Gastrocnemius medialis (tissue), 4 donors: Measurements from ENCODE around the gene ENPP3. TPM values are rescaled to one million over a fixed set of nuclear protein-coding genes. Genes with fewer than 3 reads are reported as not detected.

Experiments used
- ATAC-seq, 2 donors: fragments of 150-250 bp; one replicate each; pipeline ENCODE4 v1.9.1; 2016
- DNase-seq, 2 donors: peaks; one replicate each; pipeline ENCODE4 v3.0.0-alpha.2; 2019
- H3K27ac ChIP-seq, 4 donors: fragments of 200-600 bp; sonication (generic); 1 replicate in 1 of 4; 2 replicates in 3 of 4; pipeline ENCODE4 v1.5.1; 2016 to 2018; ENCODE audit warnings: mild to moderate bottlenecking in 2 of 4, moderate library complexity in 1 of 4
- H3K27me3 ChIP-seq, 3 donors: fragments of 200-600 bp; sonication (generic) in 2 of 3; 1 replicate in 1 of 3; 2 replicates in 2 of 3; pipeline versions ENCODE4 v1.5.1 to v1.6.0; 2016 to 2019; ENCODE audit warnings: mild to moderate bottlenecking in 1 of 3, moderate library complexity in 1 of 3
- H3K36me3 ChIP-seq, 2 donors: fragments of 200-600 bp; sonication (generic) in 1 of 2; one replicate each; pipeline ENCODE4 v1.5.1; 2017 to 2018
- H3K4me1 ChIP-seq, 2 donors: fragments of 200-600 bp; sonication (generic) in 1 of 2; one replicate each; pipeline ENCODE4 v1.5.1; 2016 to 2017; ENCODE audit warnings: mild to moderate bottlenecking in 2 of 2
- H3K4me3 ChIP-seq, 4 donors: fragments of 200-600 bp; sonication (generic) in 3 of 4; 1 replicate in 1 of 4; 2 replicates in 3 of 4; pipeline ENCODE4 v1.5.1; 2016 to 2019; ENCODE audit warnings: mild to moderate bottlenecking in 2 of 4
- H3K9me3 ChIP-seq, 3 donors: fragments of 200-600 bp; sonication (generic) in 2 of 3; 1 replicate in 1 of 3; 2 replicates in 2 of 3; pipeline ENCODE4 v1.5.1; 2016 to 2019
- POLR2A ChIP-seq, 2 donors: fragments of 450-650 bp; IDR thresholded peaks; one replicate each; pipeline ENCODE4 v1.6.1; 2017; ENCODE audit warnings: antibody characterized with exemption in 2 of 2, mild to moderate bottlenecking in 2 of 2, moderate library complexity in 2 of 2
- in situ Hi-C, 4 donors: fragments of 200-750 bp; cut with MboI; loops; one replicate each; pipeline versions ENCODE4 v1.15.0 to v1.8.0; 2017; ENCODE audit warnings: low sequenced_read_pairs in 4 of 4
- intact Hi-C: fragments of 100-400 bp; cut with DNase I; formaldehyde crosslinking; loops from one replicate; pipeline ENCODE4 v1.15.1; 2023; ENCODE audit warnings: low total_unique reads
- total RNA-seq, 4 donors: library from RNA; depleted of rRNA; stranded (reverse); fragments of >200 nt; gene quantifications; one replicate each; pipeline versions ENCODE4 v1.1.0 to v1.2.3, GENCODE V29; 2016
- TF ChIP-seq, protein P1 (sequence below), 5 experiments: fragments of 450-650 bp in 3 of 5; fragments of 200-600 bp in 2 of 5; sonication (generic) in 2 of 5; IDR thresholded peaks in 4 of 5; conservative IDR thresholded peaks in 1 of 5; 1 replicate in 4 of 5; 2 replicates in 1 of 5; pipeline ENCODE4 v1.5.1; 2016 to 2019; ENCODE audit warnings: antibody characterized with exemption in 5 of 5, mild to moderate bottlenecking in 3 of 5, moderate library complexity in 3 of 5

The ENPP3 gene
- total RNA-seq, 4 donors from 2014 or later, result 0.07 TPM; not detected in 3

DNA sequence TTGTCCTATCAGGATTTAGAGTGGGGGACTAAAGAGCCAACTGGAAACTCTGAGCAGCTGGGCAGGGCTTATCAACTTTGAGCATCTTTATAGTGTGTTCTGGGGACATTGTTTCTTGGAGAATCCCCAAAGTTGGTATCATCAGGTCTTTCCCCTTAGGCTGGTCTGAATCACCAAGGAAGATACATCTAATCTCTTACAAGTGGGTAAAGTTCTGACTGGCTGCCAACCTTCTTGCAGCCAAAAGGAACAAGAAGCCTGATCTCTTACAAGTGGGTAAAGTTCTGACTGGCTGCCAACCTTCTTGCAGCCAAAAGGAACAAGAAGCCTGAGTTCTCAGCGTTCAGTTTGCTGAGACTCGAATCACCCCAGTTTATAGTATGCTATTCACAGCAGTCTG lies 7.5 kb upstream of the ENPP3 start:
- ATAC-seq, result no peak
- TF ChIP-seq POLR2A (IDR thresholded peaks at IDR 0.05), result no peak
- TF ChIP-seq, protein P1, sequence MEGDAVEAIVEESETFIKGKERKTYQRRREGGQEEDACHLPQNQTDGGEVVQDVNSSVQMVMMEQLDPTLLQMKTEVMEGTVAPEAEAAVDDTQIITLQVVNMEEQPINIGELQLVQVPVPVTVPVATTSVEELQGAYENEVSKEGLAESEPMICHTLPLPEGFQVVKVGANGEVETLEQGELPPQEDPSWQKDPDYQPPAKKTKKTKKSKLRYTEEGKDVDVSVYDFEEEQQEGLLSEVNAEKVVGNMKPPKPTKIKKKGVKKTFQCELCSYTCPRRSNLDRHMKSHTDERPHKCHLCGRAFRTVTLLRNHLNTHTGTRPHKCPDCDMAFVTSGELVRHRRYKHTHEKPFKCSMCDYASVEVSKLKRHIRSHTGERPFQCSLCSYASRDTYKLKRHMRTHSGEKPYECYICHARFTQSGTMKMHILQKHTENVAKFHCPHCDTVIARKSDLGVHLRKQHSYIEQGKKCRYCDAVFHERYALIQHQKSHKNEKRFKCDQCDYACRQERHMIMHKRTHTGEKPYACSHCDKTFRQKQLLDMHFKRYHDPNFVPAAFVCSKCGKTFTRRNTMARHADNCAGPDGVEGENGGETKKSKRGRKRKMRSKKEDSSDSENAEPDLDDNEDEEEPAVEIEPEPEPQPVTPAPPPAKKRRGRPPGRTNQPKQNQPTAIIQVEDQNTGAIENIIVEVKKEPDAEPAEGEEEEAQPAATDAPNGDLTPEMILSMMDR (IDR thresholded peaks at IDR 0.05 in 4 of 5, conservative IDR thresholded peaks at IDR 0.05 in 1 of 5), result no peak
- no peak overlapping the region for H3K4me3 ChIP-seq
- in situ Hi-C loops (no loop called here), intact Hi-C loops (loop anchor here (2.0 kb wide), 1 partner anchor 177 kb away; no protein-coding TSS in a partner anchor)
- H3K27ac ChIP-seq, result no peak overlapping the region
- H3K9me3 ChIP-seq, result no peaks in the 10 kb centered on the region
- H3K27me3 ChIP-seq, result no peaks in the 10 kb centered on the region
- DNase-seq, result no peak
- H3K36me3 ChIP-seq, result peaks cover 3 to 10% of the 10 kb centered on the region in 2 donors
- peaks cover 16 to 21% of the 10 kb centered on the region in 2 donors for H3K4me1 ChIP-seq

DNA sequence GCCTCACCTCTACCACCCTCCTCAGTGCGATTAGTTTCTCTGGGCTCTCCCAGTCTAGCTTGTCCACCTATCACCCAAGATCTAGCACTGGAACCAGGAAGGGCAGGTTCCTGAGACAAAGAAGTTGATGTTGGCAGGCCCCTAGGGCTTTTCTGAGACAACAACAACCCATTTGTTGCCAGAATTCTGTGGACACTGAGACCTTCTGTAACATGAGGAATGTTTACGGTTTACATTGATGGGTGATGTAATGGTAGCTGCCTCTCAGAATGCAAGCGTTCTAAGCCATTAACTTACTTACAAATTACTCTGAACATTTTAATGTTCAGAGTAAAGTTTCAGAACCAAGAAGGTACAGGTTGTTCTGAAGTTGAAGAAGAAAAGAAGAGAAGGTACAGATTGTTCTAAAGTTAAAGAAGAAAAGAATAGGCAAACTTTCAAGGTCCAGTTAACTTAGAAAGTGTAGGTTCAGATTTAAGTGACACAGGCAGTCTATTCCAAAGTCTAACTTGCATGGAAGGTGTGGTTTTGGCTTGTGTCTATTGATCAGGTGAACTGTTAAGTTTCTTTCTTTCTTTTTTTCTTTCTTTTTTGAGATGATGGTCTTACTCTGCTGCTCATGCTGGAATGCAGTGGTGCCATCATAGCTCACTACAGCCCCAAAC lies 5.3 kb upstream of the ENPP3 start:
- no peaks in the 10 kb centered on the region for H3K36me3 ChIP-seq
- peaks cover 12 to 20% of the 10 kb centered on the region in 2 donors for H3K4me1 ChIP-seq
- TF ChIP-seq, protein P1 (IDR thresholded peaks at IDR 0.05 in 4 of 5, conservative IDR thresholded peaks at IDR 0.05 in 1 of 5), result no peak
- TF ChIP-seq POLR2A (IDR thresholded peaks at IDR 0.05), result no peak
- H3K27ac ChIP-seq, result no peak overlapping the region
- intact Hi-C loops (no loop called here), in situ Hi-C loops (no loop called here)
- H3K27me3 ChIP-seq, result no peaks in the 10 kb centered on the region
- H3K4me3 ChIP-seq, result no peak overlapping the region
- ATAC-seq (no peak), DNase-seq (no peak)
- no peaks in the 10 kb centered on the region for H3K9me3 ChIP-seq

GRCh38 chr6:131635384-131636340 lies 1.4 kb upstream of the ENPP3 start:
- in situ Hi-C loops, result no loop called here
- intact Hi-C loops, result no loop called here
- H3K9me3 ChIP-seq, result no peaks in the 10 kb centered on the region
- no peak overlapping the region for H3K4me3 ChIP-seq
- ATAC-seq, result no peak
- no peaks in the 10 kb centered on the region for H3K36me3 ChIP-seq
- H3K4me1 ChIP-seq, result no peaks in the 10 kb centered on the region
- H3K27ac ChIP-seq, result no peak overlapping the region
- no peak for DNase-seq
- H3K27me3 ChIP-seq, result no peaks in the 10 kb centered on the region
- no peak for TF ChIP-seq POLR2A (IDR thresholded peaks at IDR 0.05)
- TF ChIP-seq, protein P1 (IDR thresholded peaks at IDR 0.05 in 4 of 5, conservative IDR thresholded peaks at IDR 0.05 in 1 of 5), result no peak

GRCh38 chr6:131638013-131638412 lies 911 bp downstream of the ENPP3 start:
- DNase-seq, result no peak
- H3K27me3 ChIP-seq, result no peaks in the 10 kb centered on the region
- H3K36me3 ChIP-seq, result no peaks in the 10 kb centered on the region
- intact Hi-C loops, result no loop called here
- H3K9me3 ChIP-seq, result no peaks in the 10 kb centered on the region
- H3K27ac ChIP-seq, result no peak overlapping the region
- H3K4me1 ChIP-seq, result no peaks in the 10 kb centered on the region
- in situ Hi-C loops, result no loop called here
- no peak for TF ChIP-seq POLR2A (IDR thresholded peaks at IDR 0.05)
- TF ChIP-seq, protein P1 (IDR thresholded peaks at IDR 0.05 in 4 of 5, conservative IDR thresholded peaks at IDR 0.05 in 1 of 5), result no peak
- ATAC-seq, result no peak
- no peak overlapping the region for H3K4me3 ChIP-seq
